ENCODE results near the gene CACNG1.

GRCh38 chr17:67068999-67069398, 24.6 kb downstream of the CACNG1 start:
- no peak for TF ChIP-seq POLR2AphosphoS5 (IDR thresholded peaks at IDR 0.05; ENCODE audit: low read depth)
- no peak for TF ChIP-seq CTCF (IDR thresholded peaks at IDR 0.05; ENCODE audit: insufficient read depth, low read length)
- no peak for TF ChIP-seq GABPA (IDR thresholded peaks at IDR 0.05; ENCODE audit: low read depth)
- no peak for TF ChIP-seq REST (IDR thresholded peaks at IDR 0.05; ENCODE audit: insufficient replicate concordance, low read depth)
